HEK293T (cell line): ENCODE results near the gene NOTCH1.

ENCODE experiments used
- CTCF ChIA-PET: fragments of 350-600 bp; formaldehyde crosslinking; extraction: SDS; loops from one replicate; lab custom pipeline; 2021; ENCODE audit warnings: antibody characterized with exemption, inconsistent platforms; lab: Yijun Ruan, JAX
- POLR2A ChIA-PET: fragments of 350-600 bp; formaldehyde crosslinking; extraction: SDS; loops from one replicate; lab custom pipeline; 2020; ENCODE audit warnings: antibody characterized with exemption, inconsistent platforms; lab: Yijun Ruan, JAX
- DNase-seq: peaks from one replicate; pipeline ENCODE4 v3.0.0; 2012; ENCODE audit warnings: mixed read lengths; ENCODE audit errors: extremely low spot score
- ARNT ChIP-seq: fragments of 450-650 bp; IDR thresholded peaks from 2 replicates; pipeline ENCODE4 v1.6.1; 2017; ENCODE audit warnings: mild to moderate bottlenecking
- BHLHE40 ChIP-seq: fragments of 450-650 bp; IDR thresholded peaks from 2 replicates; pipeline ENCODE4 v1.6.1; 2016; ENCODE audit warnings: mild to moderate bottlenecking, moderate library complexity, borderline replicate concordance
- CTBP1 ChIP-seq: fragments of 450-650 bp; IDR thresholded peaks from 2 replicates; pipeline ENCODE4 v1.6.1; 2016; ENCODE audit warnings: borderline replicate concordance
- ELF4 ChIP-seq: fragments of 450-650 bp; IDR thresholded peaks from 2 replicates; pipeline ENCODE4 v1.6.1; 2017; ENCODE audit warnings: antibody characterized with exemption
- FOXA1 ChIP-seq: fragments of 450-650 bp; IDR thresholded peaks from 2 replicates; pipeline ENCODE4 v1.6.1; 2016; ENCODE audit warnings: mild to moderate bottlenecking
- FOXK2 ChIP-seq: fragments of 450-650 bp; IDR thresholded peaks from 2 replicates; pipeline ENCODE4 v1.6.1; 2016; ENCODE audit warnings: mild to moderate bottlenecking
- FOXM1 ChIP-seq: fragments of 450-650 bp; IDR thresholded peaks from 2 replicates; pipeline ENCODE4 v1.6.1; 2017; ENCODE audit warnings: mild to moderate bottlenecking, borderline replicate concordance
- HDGF ChIP-seq: fragments of 450-650 bp; IDR thresholded peaks from 2 replicates; pipeline ENCODE4 v1.6.1; 2017; ENCODE audit warnings: antibody characterized with exemption, borderline replicate concordance
- L3MBTL2 ChIP-seq: fragments of 450-650 bp; conservative IDR thresholded peaks from 2 replicates; pipeline ENCODE4 v1.6.1; 2016; ENCODE audit warnings: mild to moderate bottlenecking
- LEF1 ChIP-seq: fragments of 450-650 bp; IDR thresholded peaks from 2 replicates; pipeline ENCODE4 v1.6.1; 2017; ENCODE audit warnings: mild to moderate bottlenecking, borderline replicate concordance
- NFRKB ChIP-seq: fragments of 450-650 bp; IDR thresholded peaks from 2 replicates; pipeline ENCODE4 v1.6.1; 2016; ENCODE audit warnings: mild to moderate bottlenecking, moderate library complexity
- SP1 ChIP-seq: fragments of 450-650 bp; IDR thresholded peaks from 2 replicates; pipeline ENCODE4 v1.6.1; 2017
- SUZ12 ChIP-seq: fragments of 450-650 bp; IDR thresholded peaks from 2 replicates; pipeline ENCODE4 v1.6.1; 2016; ENCODE audit warnings: mild to moderate bottlenecking
- TARDBP ChIP-seq: fragments of 450-650 bp; IDR thresholded peaks from 2 replicates; pipeline ENCODE4 v1.6.1; 2016
- ZNF384 ChIP-seq: fragments of 450-650 bp; IDR thresholded peaks from 2 replicates; pipeline ENCODE4 v1.6.1; 2016
- TF ChIP-seq, protein P1 (sequence below): fragments of 450-650 bp; IDR thresholded peaks from 2 replicates; pipeline ENCODE4 v1.6.1; 2016

Gene NOTCH1

DNA sequence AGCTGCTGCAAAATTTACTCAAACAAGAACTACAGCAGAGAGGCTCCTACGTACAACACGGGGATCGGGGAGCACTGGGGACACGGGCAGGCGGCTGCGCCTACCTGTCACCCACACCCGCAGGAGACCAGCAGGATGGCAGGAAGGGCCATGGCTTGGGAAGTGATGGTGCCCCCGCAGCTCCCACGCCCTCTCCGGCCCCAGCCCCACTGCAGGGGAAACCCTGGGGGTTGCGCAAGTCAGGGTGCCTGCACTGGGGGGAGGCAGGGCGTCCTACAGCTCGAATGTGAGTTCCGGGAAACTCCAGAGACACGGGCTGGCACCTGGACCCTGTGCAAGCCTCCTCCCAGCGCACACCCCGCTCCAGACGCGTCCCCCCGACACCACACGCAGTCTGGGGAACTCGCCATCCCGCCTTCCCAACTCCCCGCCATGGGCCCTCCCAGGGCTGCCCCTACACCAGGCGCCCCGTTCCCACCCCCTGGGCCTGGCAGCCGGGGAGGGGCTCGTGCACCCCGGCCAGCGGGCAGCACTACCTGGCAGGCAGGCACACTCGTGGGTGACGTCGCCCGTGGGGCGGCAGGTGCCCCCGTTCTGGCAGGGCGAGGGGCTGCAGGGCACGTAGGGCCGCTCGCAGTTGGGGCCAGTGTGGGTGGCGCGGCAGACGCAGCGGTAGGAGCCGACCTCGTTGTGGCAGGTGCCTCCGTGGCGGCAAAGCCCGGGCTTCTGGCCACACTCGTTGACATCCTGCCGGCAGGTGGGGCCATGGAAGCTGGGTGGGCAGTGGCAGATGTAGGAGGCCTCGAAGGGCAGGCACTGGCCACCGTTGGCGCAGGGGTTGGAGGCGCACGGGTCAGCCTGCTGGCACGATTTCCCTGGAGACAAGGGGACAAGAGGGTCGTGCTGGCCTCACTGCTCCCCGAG lies 23.3 kb downstream of the NOTCH1 start:
- TF ChIP-seq, protein P1, sequence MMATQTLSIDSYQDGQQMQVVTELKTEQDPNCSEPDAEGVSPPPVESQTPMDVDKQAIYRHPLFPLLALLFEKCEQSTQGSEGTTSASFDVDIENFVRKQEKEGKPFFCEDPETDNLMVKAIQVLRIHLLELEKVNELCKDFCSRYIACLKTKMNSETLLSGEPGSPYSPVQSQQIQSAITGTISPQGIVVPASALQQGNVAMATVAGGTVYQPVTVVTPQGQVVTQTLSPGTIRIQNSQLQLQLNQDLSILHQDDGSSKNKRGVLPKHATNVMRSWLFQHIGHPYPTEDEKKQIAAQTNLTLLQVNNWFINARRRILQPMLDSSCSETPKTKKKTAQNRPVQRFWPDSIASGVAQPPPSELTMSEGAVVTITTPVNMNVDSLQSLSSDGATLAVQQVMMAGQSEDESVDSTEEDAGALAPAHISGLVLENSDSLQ, result no peak
- TF ChIP-seq ARNT (no peak), SP1 (no peak), ELF4 (no peak), L3MBTL2 (no peak), HDGF (no peak)
- POLR2A ChIA-PET, result no interaction called here
- CTCF ChIA-PET, result no interaction called here
- no peak for DNase-seq

DNA sequence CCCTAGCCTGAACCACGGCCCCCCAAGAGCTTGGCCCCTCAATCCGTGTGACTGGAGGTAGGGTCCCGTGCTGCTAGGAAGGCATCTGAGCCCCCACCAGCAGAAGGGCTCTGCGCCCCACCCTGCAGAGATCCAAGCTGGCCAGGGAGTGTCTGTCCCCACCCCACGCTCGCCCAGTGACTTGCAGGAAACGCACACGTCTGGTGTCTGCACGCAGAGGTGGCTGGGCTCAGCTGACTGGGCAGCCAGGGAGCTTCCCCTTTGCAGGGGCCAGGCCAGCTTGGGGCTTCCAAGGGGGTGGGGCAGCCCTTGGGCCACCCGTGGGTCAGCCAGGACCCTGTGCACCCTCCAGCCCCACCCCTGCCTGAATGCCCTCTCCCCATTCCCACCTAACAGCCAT lies 24.3 kb downstream of the NOTCH1 start:
- CTCF ChIA-PET, result no interaction called here
- no peak for DNase-seq
- TF ChIP-seq ARNT (no peak), SP1 (no peak), ELF4 (no peak), L3MBTL2 (no peak), ZNF384 (no peak), NFRKB (no peak), FOXK2 (no peak), FOXM1 (no peak), CTBP1 (no peak)
- POLR2A ChIA-PET, result no interaction called here

DNA sequence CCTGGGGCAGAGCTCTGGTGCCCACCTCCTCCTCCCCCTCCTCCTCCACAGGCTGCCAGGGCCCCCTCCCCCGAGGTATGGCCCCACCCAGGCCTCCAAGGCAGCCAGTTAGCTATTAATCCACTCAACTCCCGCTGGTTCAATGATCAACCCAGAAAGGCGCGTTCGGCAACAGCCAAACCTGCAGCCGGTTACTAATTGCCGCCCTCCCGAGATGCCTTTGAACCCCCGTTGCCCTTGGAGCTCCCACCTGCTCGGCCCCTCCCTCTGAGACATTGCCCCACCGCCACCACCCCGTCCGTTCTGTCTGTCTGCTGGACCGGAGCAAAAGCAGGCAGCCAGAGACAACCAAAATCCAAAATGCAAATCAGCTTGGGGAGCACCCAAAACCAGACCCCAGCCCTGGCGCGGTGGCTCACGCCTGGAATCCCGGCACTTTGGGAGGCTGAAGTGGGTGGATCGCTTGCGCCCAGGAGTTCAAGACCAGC lies 25.8 kb downstream of the NOTCH1 start:
- CTCF ChIA-PET, result interaction anchor here (0.6 kb wide), 1 partner anchor 84 kb away, joined by 3 read pairs; no protein-coding TSS in a partner anchor
- POLR2A ChIA-PET, result no interaction called here
- no peak for TF ChIP-seq L3MBTL2
- no peak for TF ChIP-seq HDGF
- TF ChIP-seq FOXK2, result no peak
- no peak for TF ChIP-seq SP1
- TF ChIP-seq CTBP1, result no peak
- no peak for TF ChIP-seq BHLHE40
- TF ChIP-seq NFRKB, result no peak
- no peak for TF ChIP-seq ZNF384
- TF ChIP-seq LEF1, result no peak
- TF ChIP-seq FOXA1, result no peak
- no peak for DNase-seq

DNA sequence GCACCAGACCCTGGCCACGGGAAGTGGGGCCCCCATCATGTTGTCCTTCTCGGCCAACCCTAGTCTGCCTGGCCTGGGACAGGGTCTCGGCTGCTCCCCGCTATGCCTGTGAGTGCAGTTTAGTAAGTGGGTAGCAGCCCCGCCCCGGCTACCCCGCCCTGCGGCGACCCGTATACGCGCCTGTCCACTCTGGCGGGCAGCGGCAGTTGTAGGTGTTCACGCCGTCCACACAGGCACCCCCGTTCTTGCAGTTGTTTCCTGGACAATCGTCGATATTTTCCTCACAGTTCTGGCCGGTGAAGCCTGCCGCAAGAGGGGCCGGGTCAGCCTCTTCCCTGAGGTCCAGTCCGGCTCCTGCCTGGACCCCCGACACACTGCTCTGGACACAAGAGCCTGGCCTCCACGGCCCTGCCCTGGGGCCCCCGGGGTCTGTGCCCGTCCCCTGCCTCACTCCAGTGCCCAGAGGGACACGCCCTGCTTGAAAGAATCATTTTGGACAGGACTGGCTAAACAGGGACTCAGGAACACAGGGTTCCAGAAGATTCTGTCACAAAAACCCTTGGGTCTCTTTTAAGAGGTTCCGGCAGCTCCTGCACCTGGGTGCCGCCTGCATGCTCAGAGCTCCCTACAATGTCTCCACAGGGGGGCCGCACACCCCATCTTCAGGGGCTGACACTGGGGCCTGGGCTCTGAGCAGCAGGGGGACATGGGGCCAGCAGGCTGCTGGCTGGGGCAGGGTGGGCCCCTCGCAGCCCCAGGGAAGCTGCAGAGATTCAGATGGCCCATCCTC lies 26.4 kb downstream of the NOTCH1 start:
- ChIA-PET CTCF (no interaction called here), POLR2A (no interaction called here)
- TF ChIP-seq FOXA1 (no peak), L3MBTL2 (no peak), CTBP1 (no peak), NFRKB (no peak), TARDBP (no peak), FOXK2 (no peak), LEF1 (no peak), HDGF (no peak), ARNT (no peak), SUZ12 (no peak), ELF4 (no peak), SP1 (no peak), FOXM1 (no peak), ZNF384 (no peak), BHLHE40 (no peak)
- TF ChIP-seq, protein P1, result no peak
- DNase-seq, result no peak

DNA sequence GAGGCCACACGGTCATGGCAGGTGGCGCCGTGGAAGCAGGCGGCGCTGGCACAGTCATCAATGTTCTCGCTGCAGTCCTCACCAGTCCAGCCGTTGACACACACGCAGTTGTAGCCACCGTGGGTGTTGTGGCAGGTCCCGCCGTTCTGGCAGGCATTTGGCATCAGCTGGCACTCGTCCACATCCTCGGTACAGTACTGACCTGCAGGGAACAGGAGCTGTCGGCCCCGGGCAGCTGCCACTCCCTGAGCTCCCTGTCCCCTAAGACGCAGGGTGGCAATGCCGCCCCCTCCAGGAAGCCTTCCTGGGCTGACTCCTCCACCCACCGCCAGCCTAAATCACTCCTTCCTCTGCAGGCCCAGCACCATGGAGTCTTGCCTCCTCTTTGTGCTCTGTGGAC lies 27.2 kb downstream of the NOTCH1 start:
- ChIA-PET CTCF (no interaction called here), POLR2A (no interaction called here)
- DNase-seq, result no peak
- TF ChIP-seq CTBP1, result no peak
- no peak for TF ChIP-seq TARDBP
- no peak for TF ChIP-seq ARNT
- no peak for TF ChIP-seq SUZ12
- no peak for TF ChIP-seq ELF4
- no peak for TF ChIP-seq FOXM1
- no peak for TF ChIP-seq ZNF384
- no peak for TF ChIP-seq BHLHE40
- TF ChIP-seq FOXK2, result no peak

DNA sequence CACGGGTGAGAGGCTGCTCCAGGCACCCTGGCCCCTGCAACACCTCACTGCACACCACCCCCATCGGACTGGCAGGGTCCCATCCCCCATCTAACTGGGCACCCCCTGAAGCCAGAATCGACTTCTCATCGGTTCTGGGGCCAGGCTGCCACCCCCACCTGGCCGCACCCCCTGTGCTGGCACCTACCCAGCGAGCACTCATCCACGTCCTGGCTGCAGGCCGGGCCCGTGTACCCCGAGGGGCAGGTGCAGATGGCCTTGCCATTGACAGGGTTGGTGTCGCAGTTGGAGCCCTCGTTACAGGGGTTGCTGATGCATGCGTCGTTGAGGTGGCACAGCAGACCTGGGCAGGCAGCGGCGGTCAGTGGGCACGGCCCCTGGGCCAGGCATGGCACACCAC lies 27.9 kb downstream of the NOTCH1 start:
- no peak for DNase-seq
- ChIA-PET POLR2A (no interaction called here), CTCF (no interaction called here)
- TF ChIP-seq TARDBP (no peak), ZNF384 (no peak), SUZ12 (no peak)
